GM19438 (cell line): Measurements from ENCODE around the gene TASL.
"Not testable (repeated sequence)": the region's sequence is repeated elsewhere in the genome, so short reads cannot be mapped to it uniquely, and the experiment has no call there.

Experiments
- ATAC-seq: cut with Tn5 transposase; IDR thresholded peaks from one replicate; pipeline ENCODE4 v1.9.1; 2021; ENCODE audit warnings: low read depth; ENCODE audit not compliant: unreplicated experiment

The TASL gene, protein sequence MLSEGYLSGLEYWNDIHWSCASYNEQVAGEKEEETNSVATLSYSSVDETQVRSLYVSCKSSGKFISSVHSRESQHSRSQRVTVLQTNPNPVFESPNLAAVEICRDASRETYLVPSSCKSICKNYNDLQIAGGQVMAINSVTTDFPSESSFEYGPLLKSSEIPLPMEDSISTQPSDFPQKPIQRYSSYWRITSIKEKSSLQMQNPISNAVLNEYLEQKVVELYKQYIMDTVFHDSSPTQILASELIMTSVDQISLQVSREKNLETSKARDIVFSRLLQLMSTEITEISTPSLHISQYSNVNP

DNA sequence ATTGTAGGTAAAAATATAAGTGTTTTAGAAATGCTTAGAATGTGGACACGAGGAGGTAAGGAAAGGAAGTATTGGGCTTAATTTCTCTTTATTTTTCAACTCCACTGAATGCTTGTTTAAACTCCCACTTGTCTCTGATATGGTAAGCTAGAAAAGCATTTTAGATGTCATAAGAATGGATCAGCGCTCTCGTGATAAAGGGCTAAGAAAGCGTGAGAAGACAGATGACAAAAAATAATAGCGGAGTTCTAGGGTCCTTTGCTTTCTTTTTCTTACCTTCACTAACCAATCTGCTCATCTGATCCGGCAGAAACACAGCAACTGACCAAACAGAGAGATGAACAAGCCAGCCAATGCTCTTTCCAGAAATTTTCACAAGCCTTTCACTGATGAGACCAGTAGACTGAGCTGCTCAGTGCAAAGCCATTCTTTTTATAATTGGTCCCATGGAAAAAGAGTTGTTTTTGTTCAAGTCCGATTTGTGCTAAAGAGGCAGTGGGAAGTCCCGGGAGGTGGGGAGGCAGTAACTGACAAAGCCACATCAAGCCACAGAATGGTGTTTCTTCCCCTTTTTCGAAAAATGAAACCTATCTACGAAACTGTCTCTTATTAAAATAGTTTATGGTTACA lies at the start of gene TASL:
TASL (minus strand) TSS at position 405 of the 630 bp plus-strand sequence. CDS start 17,411 bp downstream, outside the sequence.
- ATAC-seq: peak; percentile 75

DNA sequence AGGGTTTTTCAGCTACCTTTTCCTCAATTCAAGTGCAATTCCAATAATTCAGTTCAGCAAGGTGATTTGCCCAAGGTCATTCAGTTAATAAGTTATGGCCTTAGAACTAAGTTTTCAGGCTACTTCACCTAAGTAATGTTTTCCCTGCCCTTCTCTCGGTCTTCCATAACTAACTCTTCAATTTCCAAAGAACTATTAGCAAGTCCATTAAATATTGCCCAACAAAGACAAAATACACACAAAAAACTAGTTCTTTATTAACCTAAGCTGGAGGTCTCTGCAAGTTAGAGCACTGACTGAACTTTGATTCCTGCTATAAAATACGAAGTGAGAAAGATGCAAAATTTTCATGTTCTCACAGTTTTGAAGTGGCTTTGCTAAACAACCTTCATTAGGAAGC lies 48.8 kb upstream of the TASL start:
- ATAC-seq: no peak

- ATAC-seq: no peak
These were observed 44.8 kb upstream of the TASL start for GRCh38 chrX:30622361-30622760.

DNA sequence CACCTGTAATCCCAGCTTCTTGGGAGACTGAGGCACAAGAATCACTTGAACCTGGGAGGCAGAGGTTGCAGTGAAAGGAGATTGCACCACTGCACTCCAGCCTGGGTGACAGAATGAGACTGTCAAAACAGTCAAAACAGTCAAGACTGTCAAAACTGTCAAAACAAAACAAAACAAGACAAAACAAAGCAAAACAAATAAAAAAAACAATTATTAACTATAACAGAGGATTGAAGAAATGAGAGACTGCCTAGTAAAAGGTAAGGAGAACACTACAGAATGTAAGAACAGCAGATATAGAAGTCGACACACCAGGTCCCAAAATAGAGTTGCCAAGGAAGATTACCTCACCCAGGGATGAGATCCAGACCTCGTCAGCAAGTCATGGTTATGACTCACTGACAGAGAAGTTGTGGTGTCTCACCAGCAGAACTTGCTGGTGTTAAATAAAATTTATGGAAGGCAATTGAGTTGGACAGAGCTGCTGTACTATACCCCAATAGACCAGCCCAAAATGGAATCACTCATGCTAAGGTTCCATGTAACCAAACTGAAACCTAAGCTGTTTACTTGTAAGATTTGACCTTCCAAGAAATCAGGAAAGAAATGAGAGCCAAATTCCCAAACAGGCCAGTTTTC lies 43.5 kb upstream of the TASL start:
- no peak for ATAC-seq

GRCh38 chrX:30620125-30620524 lies 42.6 kb upstream of the TASL start:
- ATAC-seq: no peak

GRCh38 chrX:30618160-30618765 lies 40.7 kb upstream of the TASL start:
- ATAC-seq: no peak

- no peak for ATAC-seq
These were observed 37.7 kb upstream of the TASL start for GRCh38 chrX:30615229-30615628.

DNA sequence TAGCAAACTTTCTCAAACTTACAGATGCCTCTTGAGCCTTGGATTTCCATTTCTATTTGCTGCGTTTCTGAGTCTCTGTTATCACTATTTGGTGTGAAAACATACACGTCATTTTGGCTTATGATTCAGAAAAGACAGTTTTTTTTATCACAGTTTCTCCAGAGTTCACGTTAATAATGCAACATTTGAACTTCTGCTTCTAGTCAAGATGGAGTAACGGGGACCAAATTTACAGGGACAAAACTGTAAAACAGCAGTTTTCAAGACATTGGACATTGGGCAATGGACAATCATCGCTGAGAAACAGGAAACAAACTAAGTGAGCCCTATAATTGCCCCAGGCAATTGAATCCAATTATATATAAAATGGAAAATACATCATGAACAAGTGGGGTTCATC lies 36.2 kb upstream of the TASL start:
- ATAC-seq: no peak

GRCh38 chrX:30612250-30612655 lies 34.7 kb upstream of the TASL start:
- no peak for ATAC-seq

- no peak for ATAC-seq
These were observed 32.5 kb upstream of the TASL start for GRCh38 chrX:30610026-30610425.

GRCh38 chrX:30607155-30607554 lies 29.6 kb upstream of the TASL start:
- no peak for ATAC-seq

DNA sequence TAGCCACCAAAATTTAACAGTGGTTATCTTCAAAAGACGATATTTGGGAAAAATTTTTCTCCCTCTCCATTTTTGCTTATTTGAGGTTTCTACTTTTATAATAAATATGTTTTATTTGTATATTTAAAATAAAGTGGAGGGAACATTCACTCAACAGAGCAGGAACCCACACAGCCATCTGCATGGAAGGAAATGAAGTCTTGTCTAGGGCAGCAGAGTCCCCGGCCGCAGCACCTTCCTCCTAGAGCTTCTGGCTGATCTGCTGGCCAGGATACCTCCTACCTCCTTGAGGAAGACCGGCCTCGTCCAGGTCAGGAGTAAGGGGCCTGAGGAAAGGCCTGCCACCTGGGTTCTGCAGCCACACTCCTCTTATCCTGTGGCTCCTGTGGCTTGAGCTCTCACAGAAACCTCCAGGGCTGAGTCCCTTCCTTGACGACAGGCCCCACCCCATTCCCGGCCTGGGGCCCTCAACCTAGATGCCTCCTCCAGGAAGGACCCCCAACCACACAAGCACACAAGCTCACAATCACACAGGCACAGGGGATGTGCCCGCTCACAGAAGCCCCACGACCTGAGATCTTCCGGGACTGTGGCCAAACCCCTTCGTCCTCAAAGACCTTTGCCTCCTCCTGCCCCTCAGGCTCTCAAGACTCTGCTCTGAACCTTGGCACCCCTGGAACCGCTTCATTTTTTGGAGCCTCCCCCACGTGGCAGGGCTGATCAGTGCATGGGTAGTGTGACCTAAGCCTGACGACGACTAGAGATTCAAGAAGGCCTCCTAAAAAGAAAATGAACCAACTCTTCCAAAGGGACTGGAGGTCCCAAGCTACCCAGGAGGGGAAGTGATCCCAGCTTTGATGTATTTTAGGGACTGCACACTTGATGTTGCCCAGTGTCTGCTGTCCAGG lies 23.0 kb upstream of the TASL start:
- not testable (repeated sequence) for ATAC-seq

DNA sequence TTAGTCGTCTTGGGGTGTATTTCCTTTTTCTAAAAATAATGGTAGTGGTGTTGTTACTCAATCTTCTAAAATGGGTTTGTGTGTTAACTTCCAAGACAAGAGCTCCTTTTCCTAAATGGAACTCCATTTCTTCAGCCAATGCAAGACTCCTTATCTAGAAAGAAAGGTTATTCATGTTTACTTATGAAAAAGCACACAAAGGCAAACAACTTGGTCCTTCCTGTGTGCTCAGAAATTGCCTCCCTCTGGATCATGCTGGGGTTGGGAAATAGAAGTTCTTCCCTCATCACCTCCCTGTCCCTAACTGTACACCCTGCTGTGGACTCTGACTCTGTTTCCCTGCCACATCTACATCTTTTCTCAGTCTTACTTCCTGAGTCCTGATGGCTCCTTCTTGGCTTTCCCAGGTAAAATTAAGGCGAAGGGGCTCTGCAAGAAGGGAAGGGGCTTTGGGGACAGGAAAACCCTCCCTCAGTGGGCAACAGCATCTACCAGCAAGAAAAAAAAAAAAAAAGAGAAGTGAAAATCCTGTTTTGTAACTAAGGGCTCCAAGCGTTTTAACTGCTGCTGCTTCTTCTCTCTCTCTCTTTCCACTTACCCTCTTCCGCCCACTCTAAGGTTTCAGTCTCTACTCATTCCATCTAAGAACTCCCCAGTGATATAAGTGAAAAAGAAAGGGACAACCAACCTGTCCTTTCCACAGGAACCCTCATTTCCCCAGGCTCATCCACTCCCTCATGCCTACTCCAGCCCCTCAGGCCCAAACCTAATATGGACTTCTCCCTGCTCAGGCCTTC lies 19.8 kb upstream of the TASL start:
- peak; percentile 76 for ATAC-seq

GRCh38 chrX:30593440-30594200 lies 16.1 kb upstream of the TASL start:
- peak; percentile 52 for ATAC-seq

- no peak for ATAC-seq
These were observed 15.3 kb upstream of the TASL start for GRCh38 chrX:30592831-30593230.

DNA sequence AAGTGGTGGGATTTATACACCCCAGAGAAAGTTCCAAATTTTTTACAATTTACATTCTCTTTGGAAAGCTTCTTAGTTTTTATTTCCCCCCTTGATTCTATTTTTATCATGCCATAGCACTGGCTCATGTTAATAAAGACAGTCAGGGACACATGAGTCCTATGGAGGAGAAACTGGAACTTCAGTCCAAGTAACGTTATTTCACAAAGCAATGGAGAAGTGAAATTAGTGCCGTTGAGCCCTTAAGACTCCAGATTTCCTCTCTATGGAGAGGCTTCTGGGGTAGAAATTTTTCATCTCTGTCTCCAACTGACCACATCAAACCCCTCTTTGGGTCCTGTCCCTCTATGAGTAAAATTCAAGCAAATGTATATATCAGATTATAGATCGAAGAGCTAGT lies 12.8 kb upstream of the TASL start:
- no peak for ATAC-seq

DNA sequence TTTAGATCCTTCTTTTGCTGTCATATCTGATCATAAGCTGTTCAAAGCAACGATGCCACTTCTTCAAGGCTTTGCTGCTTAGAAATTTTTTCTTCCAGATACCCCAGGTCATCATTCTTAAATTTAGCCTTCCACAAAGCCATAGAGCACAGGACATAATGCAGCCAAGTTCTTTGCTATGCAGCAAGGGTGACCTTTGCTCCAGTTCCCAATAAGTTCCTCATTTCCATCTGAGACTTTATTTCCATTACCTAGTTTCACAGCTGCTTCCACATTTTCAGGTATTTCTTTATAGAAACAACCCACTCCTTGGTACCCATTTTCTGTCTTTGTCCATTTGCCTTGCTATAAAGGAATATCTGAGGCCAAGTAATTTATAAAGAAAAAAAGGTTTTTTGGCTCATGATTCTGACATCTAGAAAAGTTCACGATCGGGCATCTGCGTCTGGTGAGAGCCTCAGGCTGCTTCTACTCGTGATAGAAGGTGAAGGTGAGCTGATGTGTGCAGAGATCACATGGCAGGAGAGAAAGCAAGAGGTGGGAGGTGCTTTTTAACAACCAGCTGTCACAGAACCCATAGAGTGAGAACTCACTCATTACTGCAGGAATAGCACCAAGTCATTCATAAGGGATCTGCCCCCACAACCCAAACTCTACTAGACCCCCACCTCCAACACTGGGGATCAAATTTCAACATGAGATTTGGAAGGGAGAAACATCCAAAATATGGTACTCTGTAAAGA lies 11.8 kb upstream of the TASL start:
- ATAC-seq: no peak

- no peak for ATAC-seq
These were observed 8.9 kb upstream of the TASL start for GRCh38 chrX:30586516-30586915.
